DMS153 treated with DMSO at 0.1 percent for 48 hours (cell line): ENCODE measurements around the gene TMEM30A.

ENCODE experiments used
- DNase-seq: peaks from one replicate; lab custom pipeline; 2025; ENCODE audit not compliant: unreplicated experiment; lab: John Stamatoyannopoulos, UW

TMEM30A gene

DNA sequence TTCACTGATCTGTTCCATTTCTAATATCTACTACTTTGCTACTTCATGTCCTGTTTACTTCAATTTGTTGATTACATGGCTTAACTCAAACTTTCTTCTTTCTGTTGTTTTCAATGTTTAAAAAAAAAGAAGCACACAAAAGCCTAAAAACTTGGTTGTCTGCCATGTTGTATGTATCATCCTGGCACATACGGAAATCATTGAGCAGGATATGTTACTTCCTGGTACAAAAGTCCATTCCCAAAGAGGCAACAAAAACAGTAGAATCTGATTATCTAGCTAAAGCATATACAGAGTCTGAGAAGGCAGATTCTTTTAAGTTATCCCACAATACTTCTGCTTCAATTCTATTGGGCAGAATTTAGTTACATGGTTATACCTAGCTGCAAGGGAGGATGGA lies 64.2 kb downstream of the TMEM30A start:
- no peak for DNase-seq

DNA sequence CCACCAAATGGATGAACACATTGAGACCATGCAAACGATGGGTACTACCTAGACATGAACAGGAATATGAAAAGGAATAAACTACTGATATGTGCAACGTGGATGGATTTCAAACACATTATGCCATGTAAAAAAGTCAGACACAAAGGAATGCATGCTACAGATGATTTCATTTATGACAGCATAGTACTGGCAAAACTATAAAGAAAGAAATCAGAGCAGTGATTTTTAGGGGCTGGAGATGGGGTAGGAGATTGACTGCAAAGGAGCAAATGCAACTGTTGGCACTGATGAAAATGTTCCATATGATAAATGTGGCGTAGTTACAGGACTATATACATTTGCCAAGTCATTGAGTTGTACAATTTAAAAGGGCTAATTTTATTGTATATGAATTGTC lies 65.3 kb downstream of the TMEM30A start:
- no peak for DNase-seq

DNA sequence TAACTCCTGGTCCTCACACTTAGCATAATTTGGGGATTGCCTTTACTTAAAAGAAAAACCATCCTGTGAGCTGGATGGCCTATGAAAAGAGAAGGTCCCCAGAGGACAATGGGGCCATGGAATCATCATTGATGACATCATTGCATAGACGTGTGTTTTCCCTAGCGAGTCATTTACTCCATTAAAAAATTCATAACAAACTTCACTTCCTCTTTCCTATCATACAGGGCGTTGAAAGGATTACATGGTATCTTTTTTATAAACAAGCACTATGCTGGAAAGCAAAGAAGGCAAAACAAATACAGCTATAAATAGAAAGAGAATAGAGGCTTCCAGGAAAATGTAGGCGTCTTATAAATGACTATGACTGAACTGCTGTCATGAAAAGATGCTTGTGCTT lies 67.4 kb downstream of the TMEM30A start:
- peak; percentile 14 for DNase-seq

DNA sequence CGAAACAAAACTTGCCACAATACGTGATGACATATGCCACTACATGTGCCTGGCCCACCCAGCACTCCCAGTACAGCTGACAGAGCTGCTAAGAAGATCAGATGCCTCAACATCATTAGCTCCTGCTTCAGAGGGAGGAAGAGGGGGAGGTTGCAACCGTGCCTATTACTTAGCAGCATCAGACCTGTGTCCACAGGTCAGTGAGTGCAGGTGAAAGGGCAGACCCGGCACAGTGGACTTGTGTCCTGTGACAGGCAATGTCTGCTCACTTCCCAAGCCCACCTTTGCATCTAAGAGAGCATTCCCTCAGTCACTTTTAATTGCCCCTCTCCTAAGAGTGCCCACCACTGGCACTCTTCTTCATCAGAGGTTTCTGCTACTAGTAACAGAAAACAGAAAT lies 69.3 kb downstream of the TMEM30A start:
- DNase-seq, result no peak

DNA sequence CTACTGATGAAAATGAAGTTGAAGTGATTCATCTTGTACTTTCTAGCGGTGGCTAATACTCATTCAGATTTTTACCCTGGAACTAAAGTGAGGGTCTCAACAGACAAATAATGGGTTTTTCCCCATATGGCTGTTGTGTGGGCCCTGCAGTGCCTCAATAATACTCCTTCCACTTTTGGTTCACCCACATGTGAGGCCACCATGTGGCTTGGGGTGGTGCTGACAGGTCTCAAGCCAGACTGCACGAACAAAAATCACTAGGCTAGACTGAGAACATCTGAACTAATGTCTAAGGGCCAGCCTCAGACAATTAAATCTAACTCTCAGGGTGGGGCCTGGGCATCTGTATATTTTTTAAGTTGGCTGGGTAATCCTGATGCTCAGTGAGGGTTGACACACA lies 70.9 kb downstream of the TMEM30A start:
- DNase-seq, result no peak

DNA sequence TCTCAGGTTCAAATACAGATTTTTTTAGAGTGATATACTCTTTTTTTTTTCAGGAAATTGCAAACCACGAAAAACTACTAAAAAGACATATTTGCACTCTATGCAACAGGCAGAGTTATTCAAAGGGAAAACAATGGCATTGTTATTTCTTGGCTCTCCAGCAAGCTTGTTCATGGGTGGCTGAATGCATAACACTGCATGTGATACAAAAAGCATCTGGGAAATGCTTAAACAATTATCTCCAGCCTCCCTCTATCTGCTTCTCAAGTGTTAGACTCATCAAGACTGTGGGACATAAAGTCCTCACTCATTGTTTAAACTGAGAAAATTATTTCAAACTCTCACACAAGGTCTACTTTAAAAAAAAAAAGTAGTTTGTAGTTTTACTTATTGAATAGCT lies 71.5 kb downstream of the TMEM30A start:
- no peak for DNase-seq

DNA sequence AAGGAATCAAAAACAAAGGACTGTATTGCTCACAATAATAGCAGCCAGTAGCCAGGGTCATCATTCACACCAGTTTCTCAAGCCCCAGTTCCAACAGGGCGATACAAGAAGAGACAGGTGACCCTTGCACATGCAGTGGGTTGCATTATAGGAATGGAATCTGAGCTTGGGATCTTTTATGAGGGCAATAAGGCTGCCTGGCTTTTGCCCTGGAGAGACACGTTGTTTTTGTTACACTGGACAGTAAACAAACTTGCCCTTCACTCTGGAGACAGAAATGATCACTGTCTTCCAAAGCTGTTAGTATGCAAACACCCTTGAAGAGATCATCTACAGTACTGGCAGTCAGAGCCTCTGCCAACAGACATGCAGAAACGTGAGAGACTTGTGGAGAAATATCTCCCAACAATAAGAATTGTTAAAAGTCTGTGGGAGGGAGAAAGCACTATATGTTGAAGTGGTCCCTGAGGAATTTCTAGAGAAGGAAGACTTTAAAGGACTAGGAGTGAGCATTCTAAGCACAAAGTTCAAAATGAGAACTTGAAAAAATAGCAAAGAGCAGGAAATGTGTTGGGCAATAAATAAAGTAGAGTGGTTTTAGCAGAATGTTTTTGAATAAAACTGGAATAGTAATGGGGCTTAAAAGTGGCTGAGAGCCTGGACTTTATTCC lies 72.5 kb downstream of the TMEM30A start:
- no peak for DNase-seq

DNA sequence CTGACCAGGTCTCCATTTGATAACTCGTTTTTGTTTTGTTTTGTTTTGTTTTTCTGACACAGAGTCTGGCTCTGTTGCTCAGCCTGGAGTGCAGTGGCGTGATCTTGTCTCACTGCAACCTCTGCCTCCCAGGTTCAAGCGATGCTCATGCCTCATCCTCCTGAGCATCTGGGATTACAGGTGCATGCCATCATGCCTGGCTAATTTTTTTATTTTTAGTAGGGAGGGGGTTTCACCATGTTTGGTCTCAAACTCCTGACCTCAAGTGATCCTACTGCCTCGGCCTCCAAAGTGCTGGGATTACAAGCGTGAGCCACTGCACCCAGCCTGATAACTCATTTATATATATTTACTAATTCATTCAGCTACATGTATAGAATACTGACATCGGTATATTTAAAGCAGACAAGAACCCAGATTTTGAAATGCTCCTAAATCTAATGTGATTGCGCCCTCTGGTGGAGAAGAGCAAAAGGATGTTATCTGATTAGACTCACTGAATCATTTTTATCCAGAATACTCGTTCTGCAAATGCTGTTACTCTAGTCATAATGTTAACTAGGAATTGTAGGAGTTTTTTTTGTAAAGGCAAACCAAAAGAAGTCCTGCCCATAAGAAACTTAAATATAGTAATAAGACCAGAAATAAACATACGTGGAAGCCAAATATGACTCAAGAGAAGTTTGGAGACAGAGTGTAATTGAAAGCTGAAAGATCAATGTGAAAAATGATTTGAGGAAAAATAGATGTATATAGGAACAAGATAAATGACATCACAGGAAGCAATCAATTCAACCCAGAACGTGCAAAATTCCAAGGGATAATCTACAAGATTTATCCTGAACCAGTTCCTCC lies 73.5 kb downstream of the TMEM30A start:
- DNase-seq, result peak; percentile 76

DNA sequence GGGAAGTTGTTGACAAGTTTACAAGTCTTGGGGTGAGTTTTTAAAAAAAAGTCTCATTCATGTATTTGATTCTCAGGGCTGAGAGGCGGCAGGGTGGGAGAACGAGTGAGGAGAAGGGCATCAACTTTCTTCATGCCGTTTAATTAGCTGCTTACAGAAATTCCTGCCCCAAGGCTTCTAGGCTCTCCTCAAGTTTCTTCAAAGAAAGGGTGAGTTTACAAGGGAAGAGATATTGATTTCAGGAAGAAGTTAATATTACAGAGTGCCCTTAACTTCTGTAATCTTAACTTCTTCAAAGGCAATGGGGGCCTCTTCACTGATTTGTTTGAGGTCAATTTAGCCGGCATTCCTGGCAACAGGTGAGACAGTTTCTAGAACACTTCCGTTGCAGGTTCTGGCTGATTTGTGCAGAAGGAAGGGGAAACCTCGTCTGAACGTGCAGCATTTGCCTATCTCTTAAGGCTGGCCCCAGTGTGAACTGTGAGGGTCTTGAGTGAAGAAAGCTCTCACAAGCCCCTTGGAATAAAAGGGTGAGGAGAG lies 75.3 kb downstream of the TMEM30A start:
- DNase-seq, result no peak

DNA sequence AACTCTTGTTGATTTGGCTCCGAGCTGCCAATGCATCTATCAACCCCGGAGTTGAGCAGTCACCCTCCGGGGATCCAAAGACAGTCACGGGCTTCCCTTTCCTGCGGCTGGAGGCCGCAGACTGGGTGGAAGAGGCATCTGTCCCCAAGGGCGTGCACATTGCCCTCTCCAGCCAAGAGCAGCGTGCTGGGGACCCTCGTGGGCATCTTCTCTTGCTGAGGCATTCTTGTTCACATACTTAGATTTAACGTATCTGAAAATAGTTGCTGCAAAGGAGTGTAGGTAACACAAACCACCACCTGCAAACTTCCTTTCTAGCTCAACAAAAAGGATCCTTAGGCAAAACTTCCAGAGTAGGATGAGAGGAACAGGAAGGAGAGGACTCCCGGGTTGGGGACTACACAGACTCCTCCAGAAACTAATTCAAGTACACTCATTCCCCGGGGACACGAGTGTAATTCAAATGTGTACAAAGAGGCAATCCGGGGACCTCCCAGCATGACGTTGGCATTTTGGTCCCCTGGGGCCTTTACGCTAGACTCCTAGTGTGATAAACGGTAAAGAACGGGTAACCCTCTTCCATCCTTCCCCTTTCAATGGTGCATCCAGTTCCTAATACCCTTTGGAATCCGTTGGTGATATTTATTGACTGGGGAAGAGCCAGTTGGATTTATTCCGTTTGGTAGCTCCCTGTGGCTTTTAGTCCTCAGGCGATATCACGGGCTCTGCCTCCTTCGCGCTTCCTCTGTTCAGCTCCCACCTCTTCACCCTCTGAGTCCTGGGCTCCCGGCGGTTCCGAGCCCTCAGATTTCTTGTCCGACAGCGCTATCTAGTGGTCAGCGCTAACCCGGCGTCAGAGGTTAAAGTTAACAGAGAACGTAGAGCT lies 76.1 kb downstream of the TMEM30A start:
- peak; percentile 84 for DNase-seq

DNA sequence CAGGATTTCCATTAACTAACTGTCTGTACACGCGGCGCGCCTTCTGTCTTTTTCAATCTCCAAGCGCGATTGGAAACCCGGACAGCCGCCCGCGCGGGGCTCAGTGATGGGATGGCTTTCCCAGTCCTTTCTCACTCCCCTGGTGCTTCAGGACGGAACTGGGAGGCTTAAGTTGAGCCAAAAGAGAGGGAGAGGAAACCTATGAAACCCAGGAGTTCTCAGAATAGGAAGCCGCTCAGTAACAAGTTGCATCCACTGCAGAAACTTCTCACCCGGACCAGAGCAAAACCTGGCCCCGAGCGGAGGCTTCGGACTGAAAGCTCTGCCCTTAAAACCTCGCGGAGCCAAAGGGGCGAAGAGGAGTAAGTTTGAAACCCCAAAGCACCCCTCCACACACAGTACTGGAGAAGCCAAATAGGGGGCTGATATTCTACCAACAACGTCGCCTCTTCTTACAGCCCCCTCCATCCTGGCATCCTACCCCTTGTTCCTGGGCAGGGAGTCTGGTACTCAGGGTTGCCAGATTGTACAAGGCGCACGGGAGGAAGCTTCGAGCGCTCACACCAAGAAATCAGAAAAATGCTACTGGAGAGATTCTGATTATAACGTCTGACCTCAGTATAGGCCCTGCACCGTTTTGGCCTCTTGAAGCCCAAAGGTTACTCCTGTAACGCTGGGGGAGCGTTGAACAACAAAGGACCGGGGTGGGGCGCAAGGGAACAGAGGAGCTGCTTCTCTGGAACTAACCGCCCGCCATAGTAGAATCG lies 77.8 kb downstream of the TMEM30A start:
- DNase-seq, result no peak

DNA sequence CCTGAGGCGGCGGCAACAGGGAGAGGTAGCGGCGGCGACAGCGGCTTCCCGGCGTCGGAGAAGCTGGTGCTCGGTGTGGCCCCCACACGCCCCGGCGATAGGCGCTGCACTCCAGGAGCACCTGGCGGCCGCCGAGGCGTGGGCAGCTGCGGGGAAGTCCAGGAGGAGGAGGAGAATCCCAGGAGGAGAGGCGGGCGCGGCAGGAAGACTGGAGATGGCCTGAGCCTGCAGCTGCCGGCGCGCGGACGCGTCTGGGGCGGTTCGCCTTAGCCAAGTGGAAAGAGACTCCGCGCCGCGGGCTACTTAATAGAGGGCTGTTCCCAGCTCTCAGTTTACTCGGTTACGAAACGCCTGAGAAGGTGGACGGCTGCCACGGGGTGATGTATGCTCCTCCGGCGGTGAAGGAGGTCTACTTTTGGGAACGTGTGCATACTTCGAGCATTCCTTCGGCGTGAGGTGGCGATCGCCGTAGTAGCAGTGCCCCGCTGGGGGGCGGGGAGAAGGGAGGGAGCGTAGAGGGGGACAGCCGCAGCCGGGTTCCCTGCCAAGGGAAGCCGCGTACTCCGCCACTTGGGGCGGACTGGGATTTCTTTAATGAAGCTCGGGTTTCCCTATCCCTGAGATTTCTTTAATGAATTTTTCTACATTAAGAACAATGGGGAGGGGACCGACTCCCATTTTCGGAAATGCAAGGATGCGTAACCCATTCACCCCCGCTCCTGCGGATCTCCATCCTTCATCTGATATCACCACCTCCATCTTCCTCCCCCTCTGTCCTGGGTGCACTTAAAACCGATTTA lies 78.6 kb downstream of the TMEM30A start, which contains the start of gene COL12A1:
Gene COL12A1 (minus strand): TSS at position 278 of the 800 bp plus-strand sequence. CDS start 3,261 bp downstream, outside the sequence.
- peak; percentile 47 for DNase-seq

DNA sequence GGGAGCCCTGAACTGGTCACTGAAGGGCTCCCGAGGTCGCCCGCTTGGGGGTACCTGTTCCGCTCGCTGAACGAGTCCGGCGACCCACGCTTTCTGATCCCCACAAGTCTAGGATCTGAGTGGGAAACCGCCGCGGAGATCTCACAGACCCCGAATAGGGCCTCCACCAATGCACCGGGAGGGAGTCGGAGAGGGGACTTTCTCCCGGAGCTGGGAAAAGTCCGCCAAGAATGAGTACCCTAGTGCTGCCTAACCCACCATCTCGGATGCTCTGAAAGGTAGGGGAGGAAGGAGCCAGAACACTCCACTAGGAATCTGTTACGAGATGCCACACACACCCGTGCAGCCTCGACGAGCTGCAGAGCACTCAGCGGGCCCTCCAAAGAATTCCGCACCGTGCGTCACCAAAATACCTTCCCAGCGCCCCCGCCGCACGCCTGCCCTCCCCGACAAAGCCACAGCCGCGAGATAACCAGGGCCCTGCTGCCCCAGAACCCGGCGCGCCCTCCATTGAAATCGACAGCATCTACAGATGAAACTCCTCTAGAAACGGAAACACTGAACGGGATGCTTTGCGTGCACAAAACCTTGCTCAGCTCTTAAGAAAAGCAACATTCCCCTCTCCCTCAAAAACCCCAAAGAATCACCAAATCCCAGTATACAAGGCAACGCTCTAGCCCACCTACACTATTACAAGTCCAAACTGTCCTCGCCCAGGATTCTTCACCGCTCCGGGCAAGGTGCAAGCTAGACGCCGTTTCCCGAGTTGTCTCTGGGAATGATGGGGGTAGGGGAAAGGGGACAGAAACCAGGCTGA lies 79.4 kb downstream of the TMEM30A start:
- DNase-seq, result peak; percentile 61

DNA sequence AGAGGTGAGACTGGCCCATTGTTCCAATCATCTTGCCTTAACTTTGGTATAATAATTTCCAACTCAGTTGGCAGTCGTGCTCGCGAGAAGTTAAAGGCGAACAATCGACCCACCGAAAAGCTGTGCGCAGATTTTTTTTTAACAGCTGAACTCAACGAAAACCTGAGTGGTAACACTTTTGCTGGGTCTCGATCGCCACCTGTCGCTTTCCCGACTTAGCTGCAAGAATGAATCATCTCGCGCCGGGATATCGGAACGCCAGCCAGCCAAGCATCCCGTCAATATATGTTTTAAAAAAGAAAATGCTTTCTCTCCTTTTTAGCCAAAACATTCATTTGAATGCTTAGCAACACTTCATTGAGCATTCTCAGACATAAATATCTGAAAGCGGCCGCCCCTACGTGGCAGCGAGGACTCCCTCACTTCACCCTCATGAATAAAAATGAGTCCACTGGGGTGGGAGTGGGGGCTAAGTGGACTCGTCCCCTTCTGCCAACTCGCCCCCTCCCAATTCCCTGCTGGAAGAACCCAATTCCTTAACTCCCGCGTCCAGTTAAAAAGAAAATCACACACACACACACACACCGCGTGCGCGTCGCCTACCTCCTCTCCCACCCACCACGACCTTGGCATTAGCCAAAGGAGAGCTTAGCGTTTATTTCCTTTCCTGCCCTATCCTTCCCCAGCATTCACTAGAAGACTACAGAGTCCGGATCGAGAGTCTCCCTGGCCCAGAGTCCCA lies 80.2 kb downstream of the TMEM30A start:
- DNase-seq, result peak; percentile 79

DNA sequence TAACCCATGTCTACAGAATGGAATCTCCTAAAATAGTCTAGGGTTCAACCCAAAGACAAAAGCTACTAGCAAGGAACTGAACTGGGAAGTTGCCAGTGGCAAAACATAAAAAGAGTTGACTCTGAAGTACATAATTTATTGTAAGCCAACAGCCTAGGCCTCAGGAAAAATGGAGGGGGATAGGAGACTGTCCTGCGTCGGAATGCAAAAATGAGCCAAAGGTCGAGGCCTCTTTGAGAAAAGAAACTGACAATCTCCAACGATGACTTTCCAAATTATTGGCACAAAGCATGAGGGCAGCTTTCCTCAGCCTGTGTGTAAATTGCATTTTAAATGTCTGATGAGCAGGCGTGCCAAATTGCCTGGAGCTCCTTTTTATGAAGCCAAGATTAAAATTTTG lies 80.9 kb downstream of the TMEM30A start:
- DNase-seq, result no peak
